Keratinocyte (primary cell): ENCODE results near the gene TRA2A.

Experiments used
- EZH2 ChIP-seq: IDR thresholded peaks from one replicate; pipeline ENCODE4 v1.6.1; 2012; ENCODE audit warnings: inconsistent platforms, mild to moderate bottlenecking, low read length, moderate library complexity
- TF ChIP-seq, protein P1 (sequence below), 3 experiments: IDR thresholded peaks in 1 of 3; conservative IDR thresholded peaks in 1 of 3; optimal IDR thresholded peaks in 1 of 3; 2 replicates in 2 of 3; 3 replicates in 1 of 3; pipeline versions ENCODE3 to v1.5.1; 2011; ENCODE audit warnings: low read length in 3 of 3, mild to moderate bottlenecking in 3 of 3, moderate library complexity in 2 of 3, control low read depth in 1 of 3, inconsistent platforms in 1 of 3; ENCODE audit not compliant: insufficient read depth in 2 of 3; ENCODE audit errors: extremely low read depth in 1 of 3

DNA sequence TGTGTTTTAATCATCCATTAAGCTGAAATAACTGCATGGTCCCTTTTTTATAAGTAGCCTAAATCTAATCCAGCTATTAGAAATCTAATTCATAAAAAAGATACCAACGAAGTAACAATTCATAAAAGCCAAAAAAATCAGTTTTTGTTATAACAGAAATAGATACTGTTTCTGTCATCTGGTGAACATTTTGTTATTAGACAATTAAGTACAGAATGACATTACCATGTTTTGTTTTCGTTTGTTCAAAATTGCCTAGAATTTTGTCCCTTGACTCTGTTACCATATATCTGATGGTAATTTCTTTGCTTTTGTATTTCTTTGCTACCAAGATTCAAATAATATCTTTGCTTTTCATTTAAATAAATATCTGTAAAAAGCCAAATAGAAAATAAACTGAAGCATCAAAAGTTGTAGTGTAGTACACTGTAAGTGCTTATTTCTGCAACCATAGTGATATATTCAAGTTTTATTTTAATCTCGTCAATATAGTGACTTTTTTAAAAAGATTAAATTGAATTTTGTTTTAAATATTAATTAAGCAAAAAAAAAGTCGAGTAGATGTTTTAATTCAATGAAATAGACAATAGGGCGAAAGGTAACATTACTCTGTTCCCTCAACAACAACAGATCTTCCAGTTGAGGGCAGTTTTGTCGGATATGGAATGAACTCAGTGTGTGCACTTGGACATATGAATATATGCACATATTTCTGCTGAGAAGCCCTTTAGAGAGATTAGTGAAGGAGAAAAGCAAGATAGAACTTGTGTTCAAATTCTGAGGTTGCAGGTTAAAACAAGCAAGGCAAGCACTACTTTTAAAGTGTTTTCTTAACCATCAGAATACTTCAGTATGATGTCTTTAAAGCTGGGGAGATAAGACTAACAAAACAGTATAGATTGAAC is 53.6 kb downstream of the TRA2A start:
- TF ChIP-seq, protein P1, sequence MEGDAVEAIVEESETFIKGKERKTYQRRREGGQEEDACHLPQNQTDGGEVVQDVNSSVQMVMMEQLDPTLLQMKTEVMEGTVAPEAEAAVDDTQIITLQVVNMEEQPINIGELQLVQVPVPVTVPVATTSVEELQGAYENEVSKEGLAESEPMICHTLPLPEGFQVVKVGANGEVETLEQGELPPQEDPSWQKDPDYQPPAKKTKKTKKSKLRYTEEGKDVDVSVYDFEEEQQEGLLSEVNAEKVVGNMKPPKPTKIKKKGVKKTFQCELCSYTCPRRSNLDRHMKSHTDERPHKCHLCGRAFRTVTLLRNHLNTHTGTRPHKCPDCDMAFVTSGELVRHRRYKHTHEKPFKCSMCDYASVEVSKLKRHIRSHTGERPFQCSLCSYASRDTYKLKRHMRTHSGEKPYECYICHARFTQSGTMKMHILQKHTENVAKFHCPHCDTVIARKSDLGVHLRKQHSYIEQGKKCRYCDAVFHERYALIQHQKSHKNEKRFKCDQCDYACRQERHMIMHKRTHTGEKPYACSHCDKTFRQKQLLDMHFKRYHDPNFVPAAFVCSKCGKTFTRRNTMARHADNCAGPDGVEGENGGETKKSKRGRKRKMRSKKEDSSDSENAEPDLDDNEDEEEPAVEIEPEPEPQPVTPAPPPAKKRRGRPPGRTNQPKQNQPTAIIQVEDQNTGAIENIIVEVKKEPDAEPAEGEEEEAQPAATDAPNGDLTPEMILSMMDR (optimal IDR thresholded peaks at IDR 0.05 in 1 of 3, IDR thresholded peaks at IDR 0.05 in 1 of 3, conservative IDR thresholded peaks at IDR 0.05 in 1 of 3; ENCODE audit: extremely low read depth in 1 of 3, insufficient read depth in 2 of 3, low read length in 3 of 3), result no peak
- TF ChIP-seq EZH2, result no peak
